Measurements from ENCODE around the gene GTF3C5.

GTF3C5 gene

DNA sequence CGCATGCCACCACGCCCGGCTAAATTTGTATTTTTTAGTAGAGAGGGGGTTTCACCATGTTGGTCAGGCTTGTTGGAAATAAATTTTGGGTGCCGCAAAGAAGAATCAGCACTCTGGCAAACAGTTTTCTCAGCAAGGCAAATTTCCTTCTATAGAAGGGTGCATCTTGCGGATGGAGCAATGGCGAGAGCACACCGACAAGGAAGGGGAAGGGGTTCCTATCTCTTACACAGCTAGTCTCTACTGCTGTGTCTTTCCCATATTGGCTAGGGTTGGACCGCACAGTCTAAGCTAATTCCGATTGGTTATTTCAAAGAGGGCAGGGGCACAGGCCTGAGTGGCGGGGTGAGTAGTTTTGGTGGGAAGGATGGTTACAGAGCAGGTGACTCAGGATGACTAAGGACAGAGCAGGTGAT is 707 bp downstream of the GTF3C5 start:
- no peak for DNase-seq

DNA sequence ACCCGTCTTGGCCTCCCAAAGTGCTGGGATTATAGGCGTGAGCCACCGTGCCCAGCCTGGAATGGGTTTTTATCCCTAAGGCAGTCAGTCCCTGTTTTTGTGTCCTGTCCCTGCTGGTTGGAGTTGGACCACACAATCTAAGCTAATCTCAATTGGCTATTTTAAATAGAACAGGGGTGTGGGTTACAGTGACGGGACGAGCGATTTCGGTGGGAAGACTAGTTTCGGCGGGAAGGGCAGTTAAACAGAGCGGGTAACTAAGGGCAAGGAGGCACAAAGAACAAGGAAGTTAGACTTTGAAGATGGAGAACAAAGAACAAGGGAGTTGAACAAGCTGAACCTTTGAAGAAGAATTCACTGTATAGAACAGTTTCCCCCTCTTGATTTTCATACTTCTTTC is 1.4 kb downstream of the GTF3C5 start:
- no peak for DNase-seq

DNA sequence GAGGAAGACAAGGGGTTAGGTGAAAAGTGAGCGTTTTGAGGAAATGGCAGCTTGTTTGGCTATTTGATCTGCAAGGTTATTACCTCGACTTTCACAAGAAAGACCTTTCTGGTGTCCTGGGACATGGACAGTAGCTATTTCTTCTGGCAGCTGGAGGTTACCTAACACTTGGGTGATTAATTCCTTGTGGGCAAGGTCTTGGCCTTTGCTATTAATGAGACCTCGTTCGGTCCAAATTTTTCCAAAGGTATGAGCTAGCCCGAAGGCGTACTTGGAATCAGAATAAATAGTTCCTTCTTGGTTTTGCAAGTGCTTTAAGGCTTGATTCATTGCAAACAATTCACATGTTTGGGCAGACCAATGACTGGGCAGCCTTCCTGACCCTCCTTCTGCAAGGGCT is 4.9 kb downstream of the GTF3C5 start:
- no peak for DNase-seq

DNA sequence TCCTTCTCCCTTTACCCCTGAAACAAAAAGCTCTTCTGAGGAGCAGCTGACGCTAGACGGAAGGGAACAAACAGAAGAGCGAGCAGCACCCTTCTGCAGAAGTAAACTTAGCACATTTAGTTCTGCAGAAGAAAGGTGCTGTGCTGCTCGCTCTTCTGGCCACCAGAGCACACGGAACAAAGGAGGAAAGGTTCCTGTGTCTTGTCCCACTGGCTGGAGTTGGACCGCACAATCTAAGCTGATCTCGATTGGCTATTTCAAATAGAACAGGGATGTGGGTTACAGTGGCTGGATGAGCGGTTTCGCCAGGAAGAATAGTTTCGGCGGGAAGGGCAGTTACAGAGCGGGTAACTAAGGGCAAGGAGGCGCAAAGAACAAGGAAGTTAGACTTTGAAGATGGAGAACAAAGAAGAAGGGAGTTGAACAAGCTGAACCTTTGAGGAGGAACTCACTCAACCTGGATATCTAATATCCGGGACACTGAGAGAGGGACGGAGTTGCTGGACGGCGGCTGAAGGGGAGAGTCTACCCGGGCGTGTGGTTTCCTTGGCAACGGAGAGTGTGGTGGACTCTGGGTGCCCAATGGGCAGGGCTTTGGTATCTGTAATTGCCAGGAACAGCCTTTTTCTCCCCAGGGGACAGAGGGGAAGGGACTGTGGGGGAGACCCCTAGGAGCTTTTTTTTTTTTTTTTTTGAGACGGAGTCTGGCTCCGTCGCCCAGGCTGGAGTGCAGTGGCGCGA is 7.1 kb downstream of the GTF3C5 start:
- DNase-seq, result no peak

DNA sequence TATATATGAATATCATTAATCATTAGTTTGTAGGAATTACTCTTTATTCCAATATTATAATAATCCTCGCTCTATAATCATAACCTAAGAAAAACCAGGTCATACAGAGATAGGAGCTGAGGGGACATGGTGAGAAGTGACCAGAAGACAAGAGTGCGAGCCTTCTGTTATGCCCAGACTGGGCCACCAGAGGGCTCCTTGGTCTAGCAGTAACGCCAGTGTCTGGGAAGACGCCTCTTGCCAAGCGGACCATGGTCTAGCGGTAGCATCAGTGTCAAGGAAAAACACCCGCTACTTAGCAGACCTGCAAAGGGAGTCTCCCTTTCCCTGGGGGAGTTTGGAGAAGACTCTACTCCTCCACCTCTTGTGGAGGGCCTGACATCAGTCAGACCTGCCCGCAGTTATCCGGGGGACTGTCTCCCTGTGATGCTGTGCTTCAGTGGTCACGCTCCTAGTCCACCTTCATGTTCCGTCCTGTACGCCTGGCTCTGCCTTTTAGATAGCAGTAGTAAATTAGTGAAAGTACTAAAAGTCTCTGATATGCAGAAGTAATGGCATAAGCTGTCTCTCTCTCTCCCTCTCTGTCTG is 10.2 kb downstream of the GTF3C5 start:
- peak; percentile 7 for DNase-seq

DNA sequence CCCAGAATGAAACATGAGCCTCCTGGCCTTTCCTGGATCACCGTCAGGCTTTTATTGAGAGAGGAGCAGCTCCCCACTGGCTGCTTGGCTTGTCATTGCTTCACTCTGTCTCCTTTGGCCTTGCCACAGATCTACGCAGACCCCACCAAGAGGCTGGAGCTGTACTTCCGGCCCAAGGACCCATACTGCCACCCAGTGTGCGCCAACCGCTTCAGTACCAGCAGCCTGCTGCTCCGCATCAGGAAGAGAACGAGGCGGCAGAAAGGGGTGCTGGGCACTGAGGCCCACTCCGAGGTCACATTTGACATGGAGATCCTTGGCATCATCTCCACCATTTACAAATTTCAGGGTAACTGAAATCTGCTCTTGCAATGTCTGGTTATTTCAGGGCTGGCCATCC is 11.2 kb downstream of the GTF3C5 start:
- DNase-seq, result no peak

DNA sequence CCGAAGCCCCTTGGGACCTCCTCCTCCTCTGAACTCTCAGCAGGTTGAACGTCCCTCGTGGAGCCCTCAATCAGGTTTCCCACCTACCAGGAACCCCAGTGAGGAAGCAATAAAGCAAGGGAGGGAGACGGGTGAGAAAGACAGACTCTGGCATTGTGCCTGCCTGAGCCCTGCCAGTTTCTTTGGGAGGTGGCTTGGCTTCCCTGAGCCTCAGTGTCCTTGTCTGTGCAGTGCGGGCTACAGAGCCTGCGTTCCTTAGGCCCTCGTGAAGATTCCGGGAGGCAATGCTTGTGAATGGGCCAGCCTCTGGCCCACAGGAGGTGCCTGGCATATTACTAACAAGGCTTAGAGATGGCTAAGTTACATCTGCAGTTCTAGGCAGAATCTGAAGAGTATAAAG is 11.9 kb downstream of the GTF3C5 start:
- no peak for DNase-seq

DNA sequence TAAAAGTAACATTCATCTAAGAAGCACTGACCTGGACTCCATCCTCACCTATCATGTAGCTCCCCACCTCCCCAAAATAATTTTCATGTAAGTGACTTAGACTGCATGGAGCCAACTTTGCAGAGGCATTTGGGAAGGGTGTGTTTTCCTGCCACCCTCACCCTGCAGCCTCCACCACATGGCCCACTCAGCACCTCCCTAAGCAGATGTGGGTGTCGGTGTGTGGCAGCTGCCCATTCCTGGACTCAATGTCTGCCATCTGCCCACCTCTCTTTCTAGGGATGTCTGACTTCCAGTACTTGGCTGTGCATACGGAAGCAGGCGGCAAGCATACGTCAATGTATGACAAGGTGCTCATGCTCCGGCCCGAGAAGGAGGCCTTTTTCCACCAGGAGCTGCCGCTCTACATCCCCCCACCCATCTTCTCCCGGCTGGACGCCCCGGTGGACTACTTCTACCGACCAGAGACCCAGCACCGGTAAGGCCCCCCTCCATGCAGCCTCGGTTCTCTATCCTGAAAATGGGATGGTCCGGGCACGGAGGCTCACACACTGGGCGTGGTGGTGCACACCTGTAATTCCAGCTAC is 12.7 kb downstream of the GTF3C5 start:
- no peak for DNase-seq

DNA sequence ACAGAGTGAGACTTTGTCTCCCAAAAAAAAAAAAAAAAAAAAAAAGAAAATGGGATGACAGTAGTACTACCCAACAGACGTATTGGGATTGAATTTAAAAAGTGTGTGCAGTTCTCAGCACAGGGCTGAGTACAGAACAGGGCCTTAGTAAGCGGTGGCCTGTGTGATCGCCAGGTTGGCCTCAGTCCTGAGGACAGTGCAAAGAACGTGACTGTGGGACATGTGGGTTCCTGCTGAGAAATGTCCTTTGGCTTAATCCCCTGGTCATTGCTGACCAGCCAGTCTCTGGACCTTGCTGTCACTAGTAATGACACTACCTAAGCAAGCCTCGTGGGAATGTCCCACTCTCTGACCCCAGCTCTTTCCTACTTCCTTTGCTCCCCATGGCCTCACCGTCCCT is 13.3 kb downstream of the GTF3C5 start:
- no peak for DNase-seq

DNA sequence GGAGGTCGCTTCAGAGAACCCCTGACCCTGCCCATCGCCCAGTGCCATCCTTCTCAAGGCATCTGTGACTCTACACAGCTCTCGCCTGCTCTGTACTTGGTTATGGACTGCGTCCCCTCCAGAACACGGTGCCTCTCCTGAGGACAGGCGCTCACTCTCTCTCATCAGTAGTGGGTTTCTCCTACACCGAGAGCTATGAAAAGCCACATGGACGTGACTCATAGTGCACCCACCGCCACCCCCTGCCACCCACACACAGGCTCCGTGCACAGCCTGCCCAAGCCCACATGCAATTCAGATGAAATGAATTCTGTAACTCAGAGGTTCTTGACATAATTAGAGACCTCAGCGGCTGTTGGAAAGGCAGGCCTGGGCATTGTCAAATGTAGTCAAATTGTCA is 13.9 kb downstream of the GTF3C5 start:
- DNase-seq, result no peak

DNA sequence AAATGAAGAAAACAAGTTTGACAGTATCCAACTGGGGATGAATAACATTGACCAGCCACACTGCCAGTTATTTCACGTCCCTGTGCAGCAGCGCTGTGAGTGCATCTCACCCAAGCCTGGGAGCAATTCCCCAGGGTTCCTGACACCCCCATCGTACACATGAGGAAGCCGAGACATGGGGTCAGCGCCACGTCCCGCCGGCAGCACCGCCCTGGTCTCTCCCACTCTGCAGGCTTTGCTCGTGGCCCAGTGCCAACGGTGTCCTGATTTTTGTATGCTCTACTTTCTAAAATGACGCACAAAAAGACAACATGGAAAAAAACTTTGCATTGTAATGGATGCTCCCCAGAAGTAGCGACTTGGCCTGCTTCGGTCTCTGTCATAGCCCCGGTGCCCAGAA is 14.3 kb downstream of the GTF3C5 start:
- DNase-seq, result no peak

DNA sequence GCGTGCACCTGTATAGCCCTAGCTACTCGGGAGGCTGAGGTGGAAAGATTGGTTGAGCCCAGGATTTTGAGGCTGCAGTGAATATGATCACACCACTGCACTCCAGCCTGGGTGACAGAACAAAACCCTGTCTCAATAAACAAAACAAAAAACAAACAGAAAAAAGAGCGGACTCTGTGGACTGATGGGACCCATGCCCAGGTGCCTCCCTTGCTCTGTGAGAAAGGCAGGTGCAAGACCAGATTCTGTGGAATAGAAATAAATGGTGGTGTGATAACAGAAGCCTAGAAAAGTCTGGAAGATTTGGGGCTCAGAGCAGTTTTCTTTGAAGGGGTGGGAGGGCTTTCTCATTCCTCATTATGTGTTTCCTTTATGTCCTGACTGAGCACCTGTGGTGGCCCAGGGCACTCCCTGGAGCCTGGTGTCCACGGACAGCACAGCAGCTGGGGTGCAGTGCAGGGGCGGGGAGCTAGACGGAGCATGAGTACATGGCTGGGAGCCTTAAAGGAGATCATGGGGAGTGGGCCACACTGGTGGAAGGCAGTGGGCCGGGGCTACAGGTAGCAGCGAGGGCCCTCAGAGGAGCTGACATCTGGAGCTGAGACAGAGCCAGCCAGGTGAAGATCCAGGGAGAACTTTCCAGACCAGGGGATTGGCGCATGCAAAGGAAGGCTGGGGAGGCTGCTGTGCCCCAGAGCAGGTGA is 15.6 kb downstream of the GTF3C5 start:
- DNase-seq, result no peak

DNA sequence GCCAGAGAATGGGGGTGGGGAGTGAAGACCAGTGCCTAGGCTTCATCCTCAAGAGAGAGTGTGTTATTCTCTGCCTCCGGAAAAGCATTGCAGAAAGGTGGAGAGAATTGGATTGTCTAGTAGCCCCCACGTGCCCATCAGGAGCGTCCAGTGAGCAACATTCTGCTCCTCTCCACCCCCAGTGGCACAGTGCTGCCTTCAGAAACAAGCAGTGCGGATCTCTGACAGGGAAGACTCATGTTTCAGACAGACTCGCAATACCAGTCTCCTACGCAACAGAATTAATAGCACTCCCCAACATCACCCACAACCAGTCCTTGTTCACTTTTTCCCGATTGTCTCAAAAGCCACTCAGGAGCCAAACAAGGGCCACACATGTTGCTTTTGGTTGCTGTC is 16.1 kb downstream of the GTF3C5 start:
- no peak for DNase-seq

DNA sequence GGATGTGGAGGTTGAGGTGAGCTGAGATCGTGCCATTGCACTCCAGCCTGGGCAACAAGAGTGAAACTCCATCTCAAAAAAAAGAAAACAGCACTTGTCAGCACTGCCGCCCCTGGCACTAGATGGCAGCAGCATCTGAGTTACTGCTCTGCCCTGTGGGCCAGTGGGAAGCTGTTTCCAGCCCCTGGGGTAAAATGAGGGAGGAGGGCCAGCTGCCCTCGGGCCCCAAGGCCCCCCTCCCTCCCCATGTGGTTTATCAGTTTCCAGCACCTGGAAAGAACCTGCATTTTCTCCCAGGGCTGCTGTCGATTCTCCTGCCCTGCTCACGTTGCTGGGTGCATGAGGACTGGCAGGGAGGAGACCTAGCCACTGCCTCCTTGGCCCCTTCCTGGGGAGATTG is 17.8 kb downstream of the GTF3C5 start:
- no peak for DNase-seq

DNA sequence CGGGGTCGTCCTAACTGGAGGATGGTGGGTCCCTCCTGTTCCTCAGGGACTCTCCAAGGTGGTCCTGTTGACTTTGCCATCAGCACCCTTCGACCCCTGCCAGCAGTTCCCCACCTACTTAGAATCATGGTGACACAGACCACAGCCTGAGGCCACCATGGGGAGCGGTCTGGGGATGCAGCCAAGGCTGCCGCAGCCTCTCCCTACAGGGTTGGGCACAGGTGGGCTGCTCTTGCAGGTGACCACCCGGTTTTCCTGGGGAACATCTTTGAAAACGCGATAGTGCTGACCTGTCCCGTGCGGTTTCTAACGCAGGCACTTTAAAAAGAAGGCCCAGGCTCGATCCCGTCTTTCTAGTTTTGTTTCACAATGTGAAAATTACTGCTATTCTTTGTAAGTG is 18.2 kb downstream of the GTF3C5 start:
- DNase-seq, result no peak

DNA sequence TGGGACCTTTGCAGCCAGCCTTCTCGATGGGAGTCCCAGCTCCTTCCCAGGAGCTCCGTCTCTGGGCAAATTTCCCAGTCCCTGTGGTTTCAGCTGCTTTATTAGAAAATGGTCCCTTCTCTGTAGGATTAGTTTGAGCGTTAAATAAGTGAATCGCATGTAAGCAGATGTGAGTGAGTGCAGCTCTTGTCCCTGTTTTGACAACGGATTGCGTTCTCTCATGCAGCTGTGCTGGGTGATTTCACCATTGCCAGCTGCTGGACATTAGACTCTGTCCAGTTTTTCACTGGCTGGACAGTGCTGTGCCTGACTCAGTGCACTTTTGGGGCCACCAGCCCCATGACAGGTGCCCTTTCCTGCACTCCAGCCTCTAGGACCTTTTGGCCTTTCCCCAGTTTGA is 19.3 kb downstream of the GTF3C5 start:
- peak; percentile 6 for DNase-seq

DNA sequence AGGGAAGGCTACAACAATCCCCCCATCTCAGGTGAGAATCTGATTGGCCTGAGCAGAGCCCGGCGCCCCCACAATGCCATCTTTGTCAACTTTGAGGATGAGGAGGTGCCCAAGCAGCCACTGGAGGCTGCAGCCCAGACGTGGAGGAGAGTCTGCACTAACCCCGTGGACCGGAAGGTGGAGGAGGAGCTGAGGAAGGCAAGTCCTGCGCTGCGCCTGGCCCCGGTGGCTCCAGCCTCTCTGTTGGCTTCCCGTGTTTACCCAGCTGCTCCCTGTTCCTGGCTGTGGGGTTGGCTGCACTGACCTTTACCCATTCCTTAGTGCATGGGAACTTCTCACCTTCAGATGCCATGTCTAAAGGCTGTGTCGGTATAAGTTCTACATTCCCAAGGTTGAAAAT is 20.0 kb downstream of the GTF3C5 start:
- DNase-seq, result no peak

DNA sequence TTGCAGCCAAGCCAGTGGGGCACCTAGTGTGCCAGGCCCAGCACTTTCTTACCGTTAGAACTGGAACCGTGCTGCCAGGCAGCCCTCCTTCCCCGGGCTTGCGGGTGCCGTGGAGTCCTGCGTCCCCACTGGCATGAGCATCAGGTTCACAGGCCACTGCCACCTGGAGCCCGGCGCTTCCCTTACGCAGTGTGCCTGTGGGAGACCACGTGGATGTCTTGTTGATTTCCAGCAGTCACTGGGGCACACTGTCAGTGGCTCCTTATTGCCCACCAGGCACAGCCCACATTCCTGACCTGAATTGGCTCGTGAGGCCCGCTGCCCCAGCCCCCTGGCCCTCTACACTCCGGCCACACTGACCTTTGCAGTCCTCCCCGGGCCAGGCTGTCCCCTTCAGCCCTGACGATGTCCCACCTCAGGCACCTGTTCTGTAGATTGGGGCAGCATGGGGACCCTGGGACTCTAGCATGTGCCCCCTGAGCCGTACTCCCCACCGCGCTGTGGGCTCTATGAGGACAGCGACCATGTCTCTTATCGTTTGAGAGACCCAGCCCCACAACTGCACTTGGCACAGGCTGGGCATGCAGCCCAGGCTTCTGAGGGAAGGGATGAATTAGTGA is 20.6 kb downstream of the GTF3C5 start:
- DNase-seq, result no peak

DNA sequence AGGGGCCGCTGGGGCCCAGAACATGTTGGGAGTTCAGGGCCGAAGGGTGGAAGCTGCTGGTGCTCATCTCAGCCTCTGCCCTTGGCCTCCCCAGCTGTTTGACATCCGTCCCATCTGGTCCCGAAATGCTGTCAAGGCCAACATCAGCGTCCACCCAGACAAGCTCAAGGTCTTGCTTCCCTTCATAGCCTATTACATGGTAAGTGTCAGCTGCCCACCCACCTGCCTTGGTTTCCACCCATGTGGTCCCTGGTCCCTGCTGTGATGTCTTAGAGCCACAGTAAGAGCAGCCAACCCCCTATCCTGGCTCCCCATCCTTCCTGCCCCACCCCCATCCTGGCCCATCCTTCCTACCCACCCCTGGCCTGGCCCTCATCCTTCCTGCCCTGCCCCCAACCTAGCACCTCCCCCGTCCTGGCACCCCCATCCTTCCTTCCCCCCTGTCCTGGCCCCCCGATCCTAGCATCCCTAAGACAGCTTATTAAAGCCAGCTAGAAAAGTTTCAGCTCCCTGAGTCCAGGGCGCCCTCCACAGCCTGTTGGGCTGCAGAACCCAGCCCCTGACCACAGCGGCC is 21.3 kb downstream of the GTF3C5 start:
- DNase-seq, result no peak

DNA sequence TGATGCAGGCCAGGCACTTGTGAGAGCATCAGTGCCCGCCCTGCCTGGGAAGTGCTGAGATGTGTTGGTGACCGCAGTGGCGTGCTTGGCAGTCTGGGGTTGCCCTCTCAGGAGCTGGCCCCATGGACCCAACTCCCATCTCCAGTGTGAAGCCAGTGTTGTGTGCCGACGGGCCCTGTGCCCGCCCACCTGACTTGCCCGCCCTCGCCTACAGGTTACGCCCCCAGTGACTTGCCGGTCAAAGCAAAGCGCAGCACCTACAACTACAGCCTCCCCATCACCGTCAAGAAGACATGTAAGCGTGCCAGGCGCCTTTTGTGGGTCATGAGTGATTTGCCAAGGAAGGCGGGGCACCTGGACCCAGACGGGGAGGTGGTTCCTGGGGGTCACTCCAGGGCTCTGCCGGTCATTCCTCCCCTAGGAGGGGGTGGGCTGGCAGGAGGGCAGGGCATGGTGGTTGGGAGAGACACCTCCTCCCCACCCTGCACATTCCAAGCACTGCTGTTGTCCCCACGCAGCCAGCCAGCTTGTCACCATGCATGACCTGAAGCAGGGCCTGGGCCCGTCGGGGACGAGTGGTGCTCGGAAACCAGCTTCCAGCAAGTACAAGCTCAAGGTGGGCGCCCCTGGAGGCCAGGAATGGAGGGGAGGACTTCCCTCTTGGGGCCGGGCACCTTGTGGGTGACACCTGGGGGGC is 23.5 kb downstream of the GTF3C5 start:
- DNase-seq, result no peak

DNA sequence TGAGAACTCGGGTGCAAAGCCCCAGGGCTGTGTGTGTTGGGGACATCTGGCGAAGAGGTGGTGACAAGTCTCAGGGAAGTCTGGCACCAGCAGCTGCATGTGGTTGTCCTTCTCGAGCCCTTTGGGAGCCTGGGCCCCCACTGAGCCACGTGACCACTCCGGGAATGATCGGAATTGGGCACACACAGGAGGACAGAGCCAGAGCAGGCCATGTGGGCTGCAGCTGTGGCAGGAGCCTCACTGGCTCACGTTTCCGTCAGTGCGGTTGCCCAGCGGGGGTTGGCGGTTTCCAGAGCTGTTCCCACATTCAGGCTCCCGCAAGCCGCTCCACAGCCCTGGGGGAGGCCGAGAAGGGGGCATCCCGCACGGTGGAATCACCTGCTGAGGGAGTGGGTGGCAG is 24.2 kb downstream of the GTF3C5 start:
- no peak for DNase-seq

DNA sequence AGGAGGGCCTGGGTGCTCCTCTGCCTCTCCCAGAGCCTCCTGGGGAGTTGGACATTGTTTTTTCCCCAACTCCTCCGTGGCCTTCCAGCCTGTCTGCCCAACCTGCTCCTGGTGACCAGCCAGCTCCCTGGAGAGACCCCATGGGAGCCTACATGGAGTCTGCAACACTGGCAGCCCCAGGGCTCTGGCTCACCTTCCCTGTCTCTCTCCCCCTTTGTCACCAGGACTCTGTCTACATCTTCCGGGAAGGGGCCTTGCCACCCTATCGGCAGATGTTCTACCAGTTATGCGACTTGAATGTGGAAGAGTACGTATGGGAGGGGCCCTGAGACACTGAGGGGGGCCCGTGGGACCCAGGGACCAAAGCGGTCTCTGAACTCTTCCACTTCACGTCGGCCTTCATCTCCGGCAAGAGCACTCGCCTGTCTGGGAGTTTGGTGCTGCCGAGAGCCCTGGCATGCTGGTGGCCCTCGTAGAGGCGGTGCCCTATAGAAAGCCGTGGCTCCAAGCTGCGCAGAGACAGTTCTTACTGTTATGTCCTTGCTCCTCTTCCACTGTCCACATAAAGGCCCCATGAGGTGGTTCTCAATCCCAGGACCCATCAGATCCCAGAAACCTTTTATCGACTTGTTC is 25.1 kb downstream of the GTF3C5 start:
- no peak for DNase-seq

All from NCI-H2029 treated with DMSO at 0.1 percent for 48 hours (cell line).